Neural cell (in vitro differentiated cells): Measurements from ENCODE around the gene ZCWPW2. TPM values are rescaled to one million over a fixed set of nuclear protein-coding genes. Genes with fewer than 3 reads are reported as not detected.

Experiments
- H2AFZ ChIP-seq: fragments of 200-600, 300-800 bp; sonication (generic), shearing (Covaris generic); 2 replicates; pipeline ENCODE4 v1.6.0; 2014; ENCODE audit warnings: low read depth, mild to moderate bottlenecking, antibody characterized with exemption, low read length, moderate library complexity
- H3F3A ChIP-seq: fragments of 200-600 bp; shearing (Covaris generic); 2 replicates; pipeline ENCODE4 v1.6.1; 2016; ENCODE audit warnings: mild to moderate bottlenecking, moderate library complexity, mixed read lengths, antibody characterized with exemption, low read length; ENCODE audit not compliant: insufficient read depth, poor library complexity, severe bottlenecking
- H3K27ac ChIP-seq: fragments of 200-600, 300-800 bp; sonication (generic), shearing (Covaris generic); 2 replicates; pipeline ENCODE4 v1.5.1; 2014; ENCODE audit warnings: mild to moderate bottlenecking, low read length, moderate library complexity
- H3K27me3 ChIP-seq: fragments of 300-800, 200-600 bp; sonication (generic), shearing (Covaris generic); 2 replicates; pipeline ENCODE4 v1.6.0; 2014; ENCODE audit warnings: mild to moderate bottlenecking, low read depth, low read length, moderate library complexity; ENCODE audit not compliant: insufficient read depth
- H3K36me3 ChIP-seq: fragments of 300-800, 200-600 bp; sonication (generic), shearing (Covaris generic); 2 replicates; pipeline ENCODE4 v1.5.1; 2014; ENCODE audit warnings: mild to moderate bottlenecking, antibody characterized with exemption, low read length, moderate library complexity; ENCODE audit not compliant: insufficient read depth
- H3K4me2 ChIP-seq: fragments of 300-800, 200-600 bp; sonication (generic), shearing (Covaris generic); 2 replicates; pipeline ENCODE4 v1.6.0; 2014; ENCODE audit warnings: mild to moderate bottlenecking, low read length
- H3K4me3 ChIP-seq: fragments of 300-800, 200-600 bp; sonication (generic), shearing (Covaris generic); 2 replicates; pipeline ENCODE4 v1.5.1; 2014; ENCODE audit warnings: mild to moderate bottlenecking, low read length, moderate library complexity
- H3K79me2 ChIP-seq: fragments of 200-600 bp; shearing (Covaris generic); replicated peaks from 2 replicates; pipeline ENCODE4 v1.6.0; 2014; ENCODE audit warnings: mild to moderate bottlenecking, low read length, moderate library complexity; ENCODE audit not compliant: insufficient read depth
- H3K9ac ChIP-seq: fragments of 300-800, 200-600 bp; sonication (generic), shearing (Covaris generic); 2 replicates; pipeline ENCODE4 v1.6.1; 2016; ENCODE audit warnings: mild to moderate bottlenecking, low read length, mixed read lengths
- H3K9me2 ChIP-seq: fragments of 200-600 bp; shearing (Covaris generic); 2 replicates; pipeline ENCODE4 v1.6.1; 2016; ENCODE audit warnings: mild to moderate bottlenecking, low read length, mixed read lengths; ENCODE audit not compliant: insufficient read depth
- H3K9me3 ChIP-seq: fragments of 200-600, 300-800 bp; sonication (generic), shearing (Covaris generic); 2 replicates; pipeline ENCODE4 v1.6.1; 2016; ENCODE audit warnings: mild to moderate bottlenecking, mixed run types, low read length, moderate library complexity, mixed read lengths
- H4K20me1 ChIP-seq: fragments of 200-600 bp; shearing (Covaris generic); 2 replicates; pipeline ENCODE4 v1.6.1; 2016; ENCODE audit warnings: mild to moderate bottlenecking, mixed run types; ENCODE audit not compliant: insufficient read depth
- CTCF ChIP-seq: fragments of 450-650 bp; IDR thresholded peaks from 2 replicates; pipeline ENCODE4 v1.5.1; 2014; ENCODE audit warnings: antibody characterized with exemption, mild to moderate bottlenecking, moderate library complexity; ENCODE audit not compliant: poor library complexity, severe bottlenecking
- EP300 ChIP-seq: fragments of 450-650 bp; conservative IDR thresholded peaks from 2 replicates; pipeline ENCODE4 v1.6.1; 2014; ENCODE audit warnings: antibody characterized with exemption, mild to moderate bottlenecking, moderate library complexity; ENCODE audit not compliant: poor library complexity, severe bottlenecking
- EZH2 ChIP-seq: fragments of 200-600, 300-800 bp; shearing (Covaris generic), sonication (generic); IDR thresholded peaks from 2 replicates; pipeline ENCODE4 v1.6.1; 2014; ENCODE audit warnings: antibody characterized with exemption, low read length, borderline replicate concordance, mild to moderate bottlenecking; ENCODE audit not compliant: insufficient read depth, poor library complexity, severe bottlenecking
- MXI1 ChIP-seq: fragments of 450-650 bp; conservative IDR thresholded peaks from 2 replicates; pipeline ENCODE4 v1.6.1; 2014; ENCODE audit warnings: antibody characterized with exemption, mild to moderate bottlenecking; ENCODE audit not compliant: poor library complexity, severe bottlenecking
- POLR2AphosphoS5 ChIP-seq: IDR thresholded peaks from 2 replicates; pipeline ENCODE4 v1.6.1; 2012
- RAD21 ChIP-seq: fragments of 450-650 bp; conservative IDR thresholded peaks from 2 replicates; pipeline ENCODE4 v1.6.1; 2014; ENCODE audit warnings: antibody characterized with exemption, mild to moderate bottlenecking, moderate library complexity
- REST ChIP-seq: IDR thresholded peaks from 2 replicates; pipeline ENCODE4 v1.6.1; 2012; ENCODE audit warnings: borderline replicate concordance
- SMC3 ChIP-seq: fragments of 450-650 bp; conservative IDR thresholded peaks from 2 replicates; pipeline ENCODE4 v1.6.1; 2014; ENCODE audit warnings: antibody characterized with exemption, mild to moderate bottlenecking, moderate library complexity; ENCODE audit not compliant: poor library complexity
- TAF1 ChIP-seq: IDR thresholded peaks from 2 replicates; pipeline ENCODE4 v1.6.1; 2012; ENCODE audit warnings: low read depth
- polyA plus RNA-seq: library from polyadenylated mRNA; depleted of rRNA; stranded (reverse); fragments of >200 nt; gene quantifications from 2 replicates; pipeline ENCODE4 v1.2.3, GENCODE V29; 2014

Gene ZCWPW2
- polyA plus RNA-seq, 1 donor from 2014 or later, result 0.48 TPM

DNA sequence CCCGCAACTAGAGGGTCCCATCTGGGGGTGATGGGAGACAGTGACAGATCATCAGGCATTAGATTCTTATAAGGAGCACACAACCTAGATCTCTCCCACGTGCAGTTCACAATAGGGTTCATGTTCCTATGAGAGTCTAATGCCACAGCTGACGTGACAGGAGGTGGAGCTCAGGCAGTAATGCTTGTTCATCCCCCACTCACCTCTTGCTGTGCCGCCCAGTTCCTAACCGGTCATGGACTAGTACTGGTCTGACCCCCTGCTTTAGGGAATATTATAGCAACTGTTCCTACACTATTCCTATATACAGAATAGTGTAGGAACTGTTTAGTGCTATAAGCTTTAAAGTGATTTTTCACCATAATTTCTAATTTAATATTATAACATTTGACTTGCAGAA is 128.2 kb downstream of the ZCWPW2 start:
- Histone ChIP-seq H3K27me3 (no peaks in the 10 kb centered on the region), H2AFZ (no peak overlapping the region), H3F3A (no peaks in the 10 kb centered on the region), H3K9me2 (no peaks in the 10 kb centered on the region), H3K36me3 (no peaks in the 10 kb centered on the region), H3K4me2 (no peak overlapping the region), H3K9me3 (no peaks in the 10 kb centered on the region), H3K79me2 (no peaks in the 10 kb centered on the region), H3K27ac (no peak overlapping the region), H3K9ac (no peak overlapping the region), H4K20me1 (no peaks in the 10 kb centered on the region), H3K4me3 (no peak overlapping the region)
- TF ChIP-seq SMC3 (no peak), EZH2 (no peak), REST (no peak), RAD21 (no peak), EP300 (no peak), TAF1 (no peak), MXI1 (no peak), POLR2AphosphoS5 (no peak), CTCF (no peak)

DNA sequence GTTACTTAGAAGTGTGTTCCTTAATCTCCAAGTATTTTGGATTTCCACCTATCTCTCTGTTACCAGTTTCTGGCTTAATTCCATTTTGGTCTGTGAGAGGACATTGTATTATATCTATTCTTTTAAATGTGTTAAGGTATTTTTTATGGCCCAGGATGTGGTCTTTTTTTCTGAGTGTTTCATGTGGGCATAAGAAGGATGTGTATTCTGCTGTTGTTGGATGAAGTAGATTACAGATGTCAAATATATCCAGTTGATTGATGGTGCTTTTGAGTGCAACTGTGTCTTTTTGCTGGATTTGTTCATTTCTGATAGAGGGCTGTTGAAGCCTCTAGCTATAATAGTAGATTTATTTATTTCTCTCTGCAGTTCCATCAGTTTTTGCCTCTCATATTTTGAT is 136.6 kb downstream of the ZCWPW2 start:
- no peak overlapping the region for H2AFZ ChIP-seq
- H3K27me3 ChIP-seq, result no peaks in the 10 kb centered on the region
- H3K9me2 ChIP-seq, result no peaks in the 10 kb centered on the region
- H3K4me3 ChIP-seq, result no peak overlapping the region
- H3K9me3 ChIP-seq, result peaks cover 8% of the 10 kb centered on the region
- no peaks in the 10 kb centered on the region for H3K79me2 ChIP-seq
- no peaks in the 10 kb centered on the region for H3F3A ChIP-seq
- H3K27ac ChIP-seq, result no peak overlapping the region
- H3K36me3 ChIP-seq, result no peaks in the 10 kb centered on the region
- no peak for TF ChIP-seq RAD21
- no peak for TF ChIP-seq TAF1
- no peak for TF ChIP-seq EZH2
- no peak for TF ChIP-seq SMC3
- TF ChIP-seq MXI1, result no peak
- TF ChIP-seq CTCF, result no peak
- TF ChIP-seq REST, result no peak
- no peak for TF ChIP-seq POLR2AphosphoS5
- TF ChIP-seq EP300, result no peak
- no peak overlapping the region for H3K4me2 ChIP-seq
- H3K9ac ChIP-seq, result no peak overlapping the region
- H4K20me1 ChIP-seq, result no peaks in the 10 kb centered on the region
